IPS-NIHi11 (cell line): ENCODE data around the gene PHYKPL.
"Not testable (repeated sequence)": the region's sequence is repeated elsewhere in the genome, so short reads cannot be mapped to it uniquely, and the experiment has no call there.

Experiments used
- DNase-seq: peaks from one replicate; pipeline ENCODE4 v3.0.0; 2012; ENCODE audit warnings: mixed read lengths, low spot score

Gene PHYKPL

GRCh38 chr5:178206166-178207101 lies 26.2 kb downstream of the PHYKPL start:
- DNase-seq = no peak

DNA sequence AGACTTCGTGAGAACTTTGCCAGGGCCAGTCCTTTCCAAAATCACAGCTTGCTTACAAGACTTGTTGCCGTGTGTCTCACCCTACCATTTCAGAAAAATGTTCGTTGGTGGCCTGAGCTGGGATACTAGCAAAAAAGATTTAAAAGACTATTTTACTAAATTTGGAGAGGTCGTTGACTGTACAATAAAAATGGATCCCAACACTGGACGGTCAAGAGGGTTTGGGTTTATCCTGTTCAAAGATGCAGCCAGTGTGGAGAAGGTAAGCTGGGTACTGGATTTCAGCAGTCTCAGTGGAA lies 26.9 kb downstream of the PHYKPL start:
- DNase-seq = no peak

DNA sequence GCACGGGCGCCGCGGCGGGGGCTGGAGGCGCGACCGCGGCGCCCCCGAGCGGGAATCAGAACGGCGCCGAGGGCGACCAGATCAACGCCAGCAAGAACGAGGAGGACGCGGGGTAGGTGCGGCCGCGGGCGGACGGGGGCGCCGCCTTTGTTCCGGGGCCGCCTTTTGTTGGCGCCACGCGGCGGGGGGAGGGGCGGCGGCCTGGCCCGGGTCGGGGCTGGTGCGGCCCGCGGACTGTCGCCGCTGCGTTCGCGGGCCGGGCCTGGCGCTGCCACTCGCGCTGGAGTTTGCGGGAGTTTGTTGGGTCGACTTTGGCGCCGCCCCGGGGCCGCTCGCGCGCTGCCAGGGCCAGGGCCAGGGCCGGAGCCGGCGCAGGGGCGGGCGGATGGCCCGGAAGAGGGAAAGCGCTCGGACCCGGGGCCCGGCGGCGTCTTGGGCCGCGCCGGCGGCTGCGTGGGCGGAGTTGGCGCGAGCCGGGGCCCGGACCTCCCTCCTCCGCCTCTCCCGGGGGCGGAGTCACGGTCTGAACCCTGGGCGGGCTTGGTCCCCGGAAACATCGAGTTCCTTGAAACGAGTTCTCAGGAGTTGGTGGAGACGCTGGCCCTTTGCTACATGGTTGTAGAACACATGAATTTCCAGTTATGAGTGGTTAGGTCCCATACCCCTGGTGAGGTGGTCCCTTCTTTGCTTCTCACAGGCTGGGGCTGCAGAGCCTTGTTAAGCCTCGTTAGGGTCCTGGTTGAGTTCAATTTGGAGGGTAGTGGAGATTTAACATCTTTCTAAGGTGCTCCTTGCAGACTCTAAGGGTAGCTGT lies 27.5 kb downstream of the PHYKPL start:
- DNase-seq = peak; percentile 93

- DNase-seq = peak; percentile 99
Measured at GRCh38 chr5:178204182-178204934, 28.2 kb downstream of the PHYKPL start, which contains the start of gene HNRNPAB. HNRNPAB (plus strand) TSS chr5:178204533; CDS start chr5:178204838, 305 bp downstream.

- DNase-seq = peak; percentile 51
Measured at GRCh38 chr5:178203670-178204181, 28.9 kb downstream of the PHYKPL start.

DNA sequence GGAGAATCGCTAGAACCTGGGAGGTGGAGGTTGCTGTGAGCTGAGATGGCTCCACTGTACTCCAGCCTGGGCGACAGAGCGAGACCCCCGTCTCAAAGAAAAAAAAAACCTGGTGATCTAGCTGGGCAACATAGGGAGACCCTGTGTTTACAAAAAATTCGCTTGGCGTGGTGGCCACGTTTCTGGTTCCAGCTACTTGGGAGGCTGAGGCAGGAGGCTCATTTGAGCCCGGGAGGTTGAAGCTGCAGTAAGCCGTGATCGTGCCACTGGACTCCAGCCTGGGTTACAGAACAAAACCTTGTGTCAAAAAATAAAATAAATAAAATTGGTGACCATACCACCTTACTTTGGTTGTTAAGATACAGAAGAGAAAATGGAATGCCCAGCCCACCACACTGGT lies 30.1 kb downstream of the PHYKPL start:
- DNase-seq = no peak

- DNase-seq = no peak
Measured at GRCh38 chr5:178201927-178202235, 30.7 kb downstream of the PHYKPL start.

DNA sequence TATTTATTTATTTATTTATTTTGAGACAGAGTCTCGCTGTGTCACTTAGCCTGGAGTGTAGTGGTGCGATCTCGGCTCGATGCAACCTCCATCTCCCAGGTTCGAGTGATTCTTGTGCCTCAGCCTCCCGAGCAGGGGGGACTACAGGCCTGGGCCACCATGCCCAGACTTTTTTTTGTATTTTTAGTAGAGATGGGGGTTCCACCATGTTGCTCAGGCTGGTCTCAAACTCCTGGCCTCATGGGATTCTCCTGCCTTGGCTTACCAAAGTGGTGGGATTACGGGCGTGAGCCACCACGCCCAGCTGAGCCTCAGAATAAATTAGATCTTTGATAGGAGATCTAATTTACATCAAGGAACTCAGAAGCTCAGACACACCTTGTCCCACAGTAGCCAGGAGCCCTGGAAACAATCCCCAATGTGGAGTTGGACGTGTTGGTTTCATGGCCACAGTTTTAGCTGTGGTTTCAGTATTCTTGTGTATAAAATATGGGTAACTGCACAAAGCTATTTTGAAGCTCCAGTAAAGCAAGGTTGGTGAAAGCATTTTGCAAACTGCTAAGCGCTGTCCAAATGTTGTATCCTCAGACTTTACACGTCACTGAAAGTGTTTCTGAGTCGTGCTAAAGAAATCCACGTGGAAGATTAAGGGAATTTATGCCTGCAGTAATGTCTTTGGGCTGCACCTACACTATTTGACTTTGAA lies 31.2 kb downstream of the PHYKPL start:
- no peak for DNase-seq

GRCh38 chr5:178199581-178200434 lies 32.8 kb downstream of the PHYKPL start:
- DNase-seq = no peak

GRCh38 chr5:178198706-178199105 lies 33.9 kb downstream of the PHYKPL start:
- DNase-seq = no peak

- DNase-seq = not testable (repeated sequence)
Measured at GRCh38 chr5:178198151-178198550, 34.5 kb downstream of the PHYKPL start.

- no peak for DNase-seq
Measured at GRCh38 chr5:178196986-178197385, 35.6 kb downstream of the PHYKPL start.

DNA sequence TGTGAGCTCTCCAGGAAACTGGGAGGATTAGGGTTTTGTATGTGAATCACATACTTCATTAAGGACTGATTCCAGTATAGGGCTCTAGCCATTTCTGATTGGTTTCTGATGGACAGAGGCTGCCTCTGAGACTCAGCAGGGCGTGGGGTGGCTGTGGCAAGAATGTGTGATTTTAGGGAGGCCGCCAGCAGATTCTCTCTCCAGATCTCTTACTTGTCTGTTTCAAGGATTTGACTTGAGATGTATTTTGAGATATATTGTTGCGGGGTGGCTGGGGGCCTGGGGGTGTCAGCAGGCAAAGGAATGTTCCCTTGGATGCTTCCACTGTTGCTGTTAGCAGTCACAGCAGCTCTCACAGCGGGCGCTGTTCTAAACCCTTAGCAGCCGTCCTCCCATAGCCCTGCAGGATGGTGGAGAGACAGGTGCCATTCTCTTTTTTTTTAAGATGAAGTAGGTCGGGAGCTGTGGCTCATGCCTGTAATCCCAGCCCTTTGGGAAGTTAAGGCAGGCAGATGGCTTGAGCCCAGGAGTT lies 36.3 kb downstream of the PHYKPL start:
- DNase-seq = no peak

DNA sequence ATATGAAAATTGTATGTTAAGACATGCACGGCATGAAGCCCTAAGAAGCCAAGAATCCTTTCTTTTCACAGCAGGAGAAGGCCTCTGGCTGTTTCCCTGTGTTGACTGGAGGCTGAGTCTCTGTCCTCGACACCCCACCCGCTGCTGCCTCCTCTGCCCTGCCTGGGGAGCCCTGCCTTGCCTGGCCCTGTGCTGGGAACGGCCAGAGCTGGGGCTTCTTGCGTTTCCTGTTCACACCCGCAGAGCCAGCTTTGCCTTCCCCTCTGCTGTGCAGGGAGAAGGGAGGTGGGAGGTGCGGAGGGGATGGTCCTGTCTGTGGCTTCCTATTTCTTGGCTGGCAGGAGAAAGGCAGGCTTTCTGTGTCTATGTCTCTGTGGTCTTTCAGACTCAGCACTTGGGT lies 38.6 kb downstream of the PHYKPL start:
- DNase-seq = no peak

DNA sequence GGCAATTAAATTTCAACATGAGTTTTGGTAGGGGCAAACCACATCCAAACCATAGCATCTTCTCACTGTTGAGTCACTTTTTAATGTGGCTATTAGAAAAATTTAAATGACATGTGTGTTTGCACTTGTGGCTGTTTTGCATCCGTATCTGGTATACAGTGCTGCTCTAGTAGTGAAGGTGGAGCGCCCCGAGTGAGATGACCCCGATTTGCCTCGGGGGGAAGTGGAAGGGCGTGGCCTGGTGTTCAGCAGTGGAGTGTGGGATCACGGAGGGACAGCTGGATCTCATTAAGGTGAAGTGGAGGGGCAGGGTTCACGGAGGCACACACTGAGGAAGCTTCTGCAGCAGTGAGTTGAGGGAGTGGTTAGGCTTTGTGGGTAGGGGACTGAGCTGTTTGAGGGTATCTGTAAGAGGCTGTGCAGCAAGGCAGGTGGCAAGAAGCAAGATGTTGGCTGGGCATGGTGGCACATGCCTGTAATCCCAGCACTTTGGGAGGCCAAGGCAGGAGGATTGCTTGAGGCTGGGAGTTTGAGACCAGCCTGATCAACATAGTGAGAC lies 39.3 kb downstream of the PHYKPL start:
- DNase-seq = no peak

DNA sequence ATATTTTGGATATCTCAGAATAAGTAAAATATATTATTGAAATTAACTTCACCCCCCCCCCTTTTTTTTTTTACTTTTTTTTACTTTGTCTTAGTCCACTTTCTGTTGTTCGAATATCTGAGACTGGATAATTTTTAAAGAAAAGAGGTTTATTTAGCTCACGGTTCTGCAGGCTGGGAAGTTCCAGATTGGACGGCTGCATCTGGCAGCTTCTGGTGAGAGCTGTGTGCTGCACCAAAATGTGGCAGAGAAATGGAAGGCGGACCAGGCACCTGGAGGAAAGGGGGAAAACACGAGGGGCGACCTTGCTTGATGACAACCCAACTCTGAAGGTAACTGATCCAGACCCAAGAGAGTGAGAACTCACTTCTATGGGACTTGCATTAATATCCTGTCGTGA lies 39.8 kb downstream of the PHYKPL start:
- DNase-seq = no peak

- no peak for DNase-seq
Measured at GRCh38 chr5:178192244-178192643, 40.4 kb downstream of the PHYKPL start.

GRCh38 chr5:178191661-178192060 lies 40.9 kb downstream of the PHYKPL start:
- DNase-seq = no peak

DNA sequence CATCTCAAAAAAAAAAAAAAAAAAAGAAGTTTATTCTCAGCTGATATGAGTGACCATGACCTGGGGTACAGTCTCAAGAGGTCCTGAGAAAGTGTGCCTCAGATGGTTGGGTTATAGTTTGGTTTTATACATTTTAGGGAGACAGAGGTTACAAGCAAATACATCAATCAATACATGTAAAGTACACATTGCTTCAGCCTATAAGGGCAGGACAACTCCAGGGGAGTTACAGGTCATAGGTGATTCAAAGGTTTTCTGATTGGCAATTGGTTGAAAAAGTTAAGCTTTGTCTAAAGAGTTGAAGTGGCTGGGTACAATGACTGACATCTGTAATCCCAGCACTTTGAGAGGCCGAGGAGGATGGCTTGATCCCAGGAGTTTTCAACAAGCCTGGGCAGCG lies 43.2 kb downstream of the PHYKPL start:
- no peak for DNase-seq

DNA sequence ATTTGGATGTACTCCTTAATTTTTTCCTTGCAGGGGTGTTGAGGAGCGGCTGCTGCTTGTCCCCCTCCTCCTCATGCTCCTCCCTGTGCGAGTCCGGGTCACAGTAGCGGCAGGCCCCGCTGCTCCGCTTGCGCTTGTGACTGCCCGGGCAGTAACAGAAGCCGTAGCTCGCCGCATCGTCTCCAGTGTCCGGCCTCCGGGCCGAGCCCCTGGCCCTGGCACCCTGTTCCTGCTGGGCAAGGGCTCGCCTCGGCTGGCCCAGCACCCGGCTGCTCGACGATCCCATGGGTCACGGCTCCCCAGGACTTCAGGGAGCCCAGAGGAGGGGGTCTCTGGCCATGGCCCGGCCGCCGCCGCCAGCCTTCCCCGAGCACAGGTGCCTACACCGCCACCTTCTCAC lies 45.6 kb downstream of the PHYKPL start, which contains the start of gene GMCL2:
Gene GMCL2 (minus strand): TSS at position 358 of the 400 bp plus-strand sequence. CDS start 72 bp downstream, at position 286.
- no peak for DNase-seq
